GM12872 (cell line): ENCODE results near the gene TSEN15.

Experiments
- CTCF ChIP-seq: IDR thresholded peaks from 3 replicates; pipeline ENCODE4 v1.5.1; 2011; ENCODE audit warnings: low read depth, mild to moderate bottlenecking, low read length, moderate library complexity; ENCODE audit not compliant: insufficient read depth

The TSEN15 gene

DNA sequence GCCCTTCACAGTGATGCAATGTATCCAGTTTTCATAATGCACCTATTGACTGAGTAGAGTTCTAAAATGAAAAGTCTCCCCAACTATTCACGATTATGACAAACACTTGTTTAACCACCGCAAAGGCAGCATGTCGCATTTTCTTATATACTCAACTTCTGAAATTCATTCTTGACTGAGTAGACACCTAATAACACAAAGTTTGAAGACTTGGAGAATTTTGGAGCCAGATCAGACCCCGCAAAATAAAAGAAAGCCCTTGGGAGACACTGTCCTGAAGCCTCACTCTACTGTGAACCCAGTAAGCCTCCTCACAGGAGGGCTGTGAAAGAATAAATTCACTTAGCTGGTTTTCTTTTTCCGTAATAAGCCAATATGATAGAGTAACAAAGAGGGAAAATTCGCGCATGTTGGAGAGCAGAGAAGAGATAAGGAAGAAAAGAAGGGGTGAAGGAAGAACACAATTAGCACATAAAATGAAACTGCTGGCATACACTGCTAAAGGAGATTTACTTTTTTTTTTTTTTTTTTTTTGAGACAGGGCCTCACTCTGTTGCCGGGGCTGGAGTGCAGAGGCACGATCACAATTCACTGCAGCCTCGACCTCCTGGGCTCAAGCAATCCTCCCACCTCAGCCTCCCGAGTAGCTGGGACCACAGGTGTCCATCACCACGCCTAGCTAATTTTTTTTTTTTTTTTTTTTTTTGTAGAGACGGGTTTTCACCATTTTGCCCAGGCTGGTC lies 13.5 kb upstream of the TSEN15 start:
- no peak for TF ChIP-seq CTCF

GRCh38 chr1:184039126-184039525 lies 12.4 kb upstream of the TSEN15 start:
- TF ChIP-seq CTCF = no peak

DNA sequence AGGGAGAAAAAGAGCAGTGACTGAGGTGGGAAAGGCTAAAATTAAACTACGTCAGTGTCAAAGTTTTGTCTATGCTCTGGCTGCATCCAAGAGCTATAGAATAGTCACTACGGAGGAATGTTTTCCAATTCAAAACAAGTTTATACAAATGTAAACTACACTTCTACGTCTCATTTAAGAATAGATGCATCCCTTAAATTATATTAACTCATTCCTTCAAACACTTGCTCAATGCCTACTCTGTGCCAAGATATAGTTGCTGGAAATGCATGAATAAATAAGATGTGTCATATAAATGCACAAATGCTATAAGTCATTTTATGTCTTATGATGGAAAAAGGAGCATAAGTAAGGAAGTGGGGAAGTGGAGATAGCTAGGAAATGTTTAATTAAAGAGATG lies 9.8 kb upstream of the TSEN15 start:
- TF ChIP-seq CTCF = no peak

- TF ChIP-seq CTCF = no peak
Observed at GRCh38 chr1:184044603-184045376, 6.7 kb upstream of the TSEN15 start.

GRCh38 chr1:184048561-184049240 lies 2.8 kb upstream of the TSEN15 start:
- TF ChIP-seq CTCF = no peak

DNA sequence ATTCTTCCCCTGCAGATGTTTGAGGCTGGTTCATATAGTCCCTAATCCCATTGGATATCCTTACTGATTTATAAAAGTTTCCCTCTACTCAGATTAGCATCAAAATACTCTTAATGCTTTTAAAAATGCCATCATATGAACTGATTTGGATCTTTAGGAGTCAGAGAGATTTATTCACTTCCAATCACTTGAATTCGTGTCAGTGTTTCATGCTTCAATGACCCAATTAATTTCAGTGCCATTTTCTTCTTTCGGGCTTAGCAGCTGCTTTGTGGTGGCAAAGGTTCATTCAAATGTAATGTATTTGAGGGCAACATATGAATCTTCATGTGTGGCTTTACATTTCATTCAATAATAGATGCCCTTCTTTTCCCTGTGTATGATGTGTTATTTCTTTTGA lies 2.2 kb upstream of the TSEN15 start:
- TF ChIP-seq CTCF = no peak

- no peak for TF ChIP-seq CTCF
Observed at GRCh38 chr1:184049836-184050468, 1.6 kb upstream of the TSEN15 start.
